ENCODE results near the gene DPF1. TPM values are rescaled to one million over a fixed set of nuclear protein-coding genes. Genes with fewer than 3 reads are reported as not detected.

The DPF1 gene
- total and polyA plus RNA-seq, 2 donors (not counting 1 experiment from before 2014, with no cell fraction given) = not detected

DNA sequence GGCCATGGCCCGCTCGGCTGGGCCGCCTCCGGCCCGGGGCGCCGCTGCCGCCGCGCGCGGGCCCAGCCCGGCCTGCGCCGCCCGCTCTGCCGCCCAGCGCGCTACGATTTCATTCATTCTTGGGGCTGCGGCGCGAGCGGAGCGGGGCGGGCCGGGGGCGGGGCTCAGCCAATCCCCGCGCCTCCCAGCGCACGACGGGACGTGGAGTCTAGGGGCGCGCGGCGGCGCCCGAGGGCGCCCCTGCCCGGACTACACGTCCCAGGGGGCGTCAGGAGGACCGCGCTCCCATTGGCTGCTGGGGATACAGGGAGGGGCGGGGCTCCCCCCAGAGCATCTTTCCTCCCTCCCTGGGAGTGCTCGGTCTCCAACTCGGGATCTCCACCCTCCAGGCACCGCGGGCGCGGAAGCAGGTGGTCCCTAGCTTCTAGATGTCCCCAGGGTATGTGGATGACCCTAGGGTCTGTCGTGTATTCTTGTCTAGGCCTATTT is 5.6 kb upstream of the DPF1 start:
- POLR2A ChIA-PET = interaction anchor here (0.7 kb wide), 1 partner anchor 106 kb away, joined by 3 read pairs; the partner anchor contains the start of gene CATSPERG
- DNase-seq = peak; percentile 79

More for the DNA sequence above, 5.6 kb upstream of the DPF1 start:
- H3K27me3 ChIP-seq (replicated peaks in 1 of 4; ENCODE audit: control extremely low read depth in 1 of 4, control insufficient read depth in 3 of 4, insufficient read depth in 4 of 4, low read length in 3 of 4) = peaks cover 0 to 83% (median 33%) of the 10 kb centered on the region in 4 experiments
- no peak overlapping the region for H3K27ac ChIP-seq (ENCODE audit: low read length in 2 of 2)
- H3K36me3 ChIP-seq (replicated peaks in 1 of 2; ENCODE audit: control extremely low read depth in 1 of 2, control insufficient read depth in 1 of 2, extremely low read depth in 1 of 2, insufficient read depth in 2 of 2, low read length in 1 of 2) = no peaks in the 10 kb centered on the region
- under 1% methylated on average over 29 of the region's 54 CpGs for WGBS (ENCODE audit: insufficient coverage)
- TF ChIP-seq EZH2 (IDR thresholded peaks at IDR 0.05; ENCODE audit: borderline replicate concordance, insufficient read depth, low read depth, low read length, poor library complexity, severe bottlenecking) = no peak
- TF ChIP-seq, protein P1, sequence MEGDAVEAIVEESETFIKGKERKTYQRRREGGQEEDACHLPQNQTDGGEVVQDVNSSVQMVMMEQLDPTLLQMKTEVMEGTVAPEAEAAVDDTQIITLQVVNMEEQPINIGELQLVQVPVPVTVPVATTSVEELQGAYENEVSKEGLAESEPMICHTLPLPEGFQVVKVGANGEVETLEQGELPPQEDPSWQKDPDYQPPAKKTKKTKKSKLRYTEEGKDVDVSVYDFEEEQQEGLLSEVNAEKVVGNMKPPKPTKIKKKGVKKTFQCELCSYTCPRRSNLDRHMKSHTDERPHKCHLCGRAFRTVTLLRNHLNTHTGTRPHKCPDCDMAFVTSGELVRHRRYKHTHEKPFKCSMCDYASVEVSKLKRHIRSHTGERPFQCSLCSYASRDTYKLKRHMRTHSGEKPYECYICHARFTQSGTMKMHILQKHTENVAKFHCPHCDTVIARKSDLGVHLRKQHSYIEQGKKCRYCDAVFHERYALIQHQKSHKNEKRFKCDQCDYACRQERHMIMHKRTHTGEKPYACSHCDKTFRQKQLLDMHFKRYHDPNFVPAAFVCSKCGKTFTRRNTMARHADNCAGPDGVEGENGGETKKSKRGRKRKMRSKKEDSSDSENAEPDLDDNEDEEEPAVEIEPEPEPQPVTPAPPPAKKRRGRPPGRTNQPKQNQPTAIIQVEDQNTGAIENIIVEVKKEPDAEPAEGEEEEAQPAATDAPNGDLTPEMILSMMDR (IDR thresholded peaks at IDR 0.05) = no peak
- no peaks in the 10 kb centered on the region for H3K79me2 ChIP-seq (ENCODE audit: control insufficient read depth, insufficient read depth, low read length)
- peaks cover 0 to 14% (median 0%) of the 10 kb centered on the region in 3 donors for H3K9me3 ChIP-seq (ENCODE audit: control extremely low read depth in 1 of 3, control insufficient read depth in 2 of 3, insufficient read depth in 1 of 3, low read length in 2 of 3)
- no peak overlapping the region for H3K9ac ChIP-seq (ENCODE audit: low read length)
- CTCF ChIA-PET = interaction anchor here (0.6 to 1.6 kb wide), 3 partner anchors 327 to 1990 kb away, joined by 3 to 4 read pairs (median 4); no protein-coding TSS in a partner anchor
- H3K27me3 Mint-ChIP-seq = peaks cover 37% of the 10 kb centered on the region
- H3K9me3 Mint-ChIP-seq (ENCODE audit: insufficient read depth) = no peaks in the 10 kb centered on the region
- H3K4me3 ChIP-seq (ENCODE audit: control extremely low read depth in 1 of 5, extremely low read depth in 1 of 5, insufficient read depth in 1 of 5, low read depth in 2 of 5, low read length in 4 of 5) = no peak overlapping the region
- peaks cover 22% of the 10 kb centered on the region for H3K4me1 Mint-ChIP-seq
- H3K4me3 Mint-ChIP-seq = peak overlapping the region; percentile 64
- no peaks in the 10 kb centered on the region for H4K20me1 ChIP-seq (ENCODE audit: control insufficient read depth, insufficient read depth, low read length, poor library complexity, severe bottlenecking)
- H2AFZ ChIP-seq (ENCODE audit: insufficient read depth, low read depth, low read length, poor library complexity, severe bottlenecking) = no peak overlapping the region
- intact Hi-C loops (cut with micrococcal nuclease) = loop anchor here (1.0 to 10.0 kb wide), 2 partner anchors 14 to 325 kb away; partner anchors contain the start of genes SIPA1L3 and WDR87
- peak overlapping the region; percentile 74 for H3K4me2 ChIP-seq (replicated peaks; ENCODE audit: low read depth, low read length, poor library complexity, severe bottlenecking)
- peak overlapping the region; percentile 56 for H3K27ac Mint-ChIP-seq
- H3K4me1 ChIP-seq (ENCODE audit: control insufficient read depth in 2 of 2, insufficient read depth in 2 of 2, low read length in 2 of 2) = peaks cover 23% of the 10 kb centered on the region in 2 donors
- peak; percentile 90 for ATAC-seq (ENCODE audit: low read depth)
